ENCODE measurements around the gene OR6B2. TPM values are rescaled to one million over a fixed set of nuclear protein-coding genes. Genes with fewer than 3 reads are reported as not detected.

Gene OR6B2
- total RNA-seq, 2 donors from 2014 or later = not detected

GRCh38 chr2:239991689-239992314 is 38.4 kb downstream of the OR6B2 start:
- TF ChIP-seq CTCF (IDR thresholded peaks at IDR 0.05) = peak; percentile 80
- ATAC-seq (ENCODE audit: insufficient number of reproducible peaks, low FRiP score, low read depth) (no peak), DNase-seq (ENCODE audit: low spot score) (no peak)
- no peak overlapping the region for H3K27ac ChIP-seq
- H3K36me3 ChIP-seq = peaks cover 21% of the 10 kb centered on the region
- no peak overlapping the region for H3K4me3 ChIP-seq
- no peaks in the 10 kb centered on the region for H3K9me3 ChIP-seq
- H3K27me3 ChIP-seq (replicated peaks; ENCODE audit: insufficient read depth) = no peaks in the 10 kb centered on the region
- H3K4me1 ChIP-seq (ENCODE audit: control insufficient read depth in 1 of 2, low read depth in 2 of 2) = no peaks in the 10 kb centered on the region

GRCh38 chr2:239990966-239991365 is 39.3 kb downstream of the OR6B2 start:
- peaks cover 23% of the 10 kb centered on the region for H3K36me3 ChIP-seq
- peak overlapping the region; percentile 25 for H3K4me3 ChIP-seq
- ATAC-seq (ENCODE audit: insufficient number of reproducible peaks, low FRiP score, low read depth) = peak; percentile 52
- H3K4me1 ChIP-seq (ENCODE audit: control insufficient read depth in 1 of 2, low read depth in 2 of 2) = no peaks in the 10 kb centered on the region
- H3K27me3 ChIP-seq (replicated peaks; ENCODE audit: insufficient read depth) = no peaks in the 10 kb centered on the region
- H3K9me3 ChIP-seq = no peaks in the 10 kb centered on the region
- DNase-seq (ENCODE audit: low spot score) = no peak
- peak overlapping the region in 1 of 2 donors; percentile 15 for H3K27ac ChIP-seq
- no peak for TF ChIP-seq CTCF (IDR thresholded peaks at IDR 0.05)

- Histone ChIP-seq H3K4me1 (ENCODE audit: control insufficient read depth in 1 of 2, low read depth in 2 of 2) (no peaks in the 10 kb centered on the region), H3K9me3 (no peaks in the 10 kb centered on the region), H3K36me3 (peaks cover 31% of the 10 kb centered on the region), H3K4me3 (no peak overlapping the region), H3K27ac (no peak overlapping the region), H3K27me3 (replicated peaks; ENCODE audit: insufficient read depth) (no peaks in the 10 kb centered on the region)
- DNase-seq (ENCODE audit: low spot score) = no peak
- ATAC-seq (ENCODE audit: insufficient number of reproducible peaks, low FRiP score, low read depth) = no peak
- TF ChIP-seq CTCF (IDR thresholded peaks at IDR 0.05) = no peak
Observed at GRCh38 chr2:239985356-239985755, 44.9 kb downstream of the OR6B2 start.

GRCh38 chr2:239984421-239985194 is 45.6 kb downstream of the OR6B2 start:
- no peak for TF ChIP-seq CTCF (IDR thresholded peaks at IDR 0.05)
- DNase-seq (ENCODE audit: low spot score) = no peak
- Histone ChIP-seq H3K27ac (no peak overlapping the region), H3K36me3 (peaks cover 28% of the 10 kb centered on the region), H3K27me3 (replicated peaks; ENCODE audit: insufficient read depth) (no peaks in the 10 kb centered on the region), H3K4me1 (ENCODE audit: control insufficient read depth in 1 of 2, low read depth in 2 of 2) (no peaks in the 10 kb centered on the region), H3K4me3 (no peak overlapping the region), H3K9me3 (no peaks in the 10 kb centered on the region)
- ATAC-seq (ENCODE audit: insufficient number of reproducible peaks, low FRiP score, low read depth) = no peak

GRCh38 chr2:239983004-239983778 is 47.0 kb downstream of the OR6B2 start:
- Histone ChIP-seq H3K4me3 (no peak overlapping the region), H3K36me3 (peaks cover 20% of the 10 kb centered on the region), H3K4me1 (ENCODE audit: control insufficient read depth in 1 of 2, low read depth in 2 of 2) (no peaks in the 10 kb centered on the region), H3K27me3 (replicated peaks; ENCODE audit: insufficient read depth) (no peaks in the 10 kb centered on the region), H3K9me3 (no peaks in the 10 kb centered on the region), H3K27ac (no peak overlapping the region)
- DNase-seq (ENCODE audit: low spot score) (no peak), ATAC-seq (ENCODE audit: insufficient number of reproducible peaks, low FRiP score, low read depth) (no peak)
- no peak for TF ChIP-seq CTCF (IDR thresholded peaks at IDR 0.05)
